NB4 (cell line): ENCODE data around the gene ITCH.

ENCODE experiments used
- MYC ChIP-seq: IDR thresholded peaks from 2 replicates; pipeline ENCODE4 v1.6.1; 2011; ENCODE audit warnings: low read depth, low read length
- POLR2A ChIP-seq: IDR thresholded peaks from 2 replicates; pipeline ENCODE4 v1.6.1; 2011; ENCODE audit warnings: mild to moderate bottlenecking; ENCODE audit not compliant: insufficient read length; ENCODE audit errors: extremely low read depth
- TF ChIP-seq, protein P1 (sequence below): IDR thresholded peaks from one replicate; pipeline ENCODE4 v1.5.1; 2012; ENCODE audit warnings: low read depth, low read length
- TF ChIP-seq, protein P2 (sequence below): IDR thresholded peaks from 2 replicates; pipeline ENCODE4 v1.6.1; 2011; ENCODE audit warnings: low read depth, low read length

DNA sequence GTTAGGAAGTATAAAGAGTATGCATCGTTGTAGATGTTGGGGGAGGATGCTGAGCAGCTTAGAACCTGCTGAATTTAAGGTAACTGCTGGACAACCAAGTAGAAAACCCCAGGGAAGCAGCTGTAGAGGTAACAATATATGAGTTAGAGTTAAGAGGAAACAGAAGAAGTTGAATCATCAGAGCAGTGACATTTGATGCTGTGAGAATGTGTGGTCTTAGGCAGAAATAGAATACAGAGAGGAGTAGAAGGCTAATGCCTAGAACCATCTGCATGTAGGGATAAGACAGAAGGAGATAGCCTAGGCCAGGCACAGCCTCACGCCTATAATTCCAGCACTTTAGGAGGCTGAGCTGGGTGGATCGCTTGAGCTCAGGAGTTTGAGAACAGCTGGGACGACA, 130.6 kb downstream of the ITCH start:
- TF ChIP-seq, protein P1, sequence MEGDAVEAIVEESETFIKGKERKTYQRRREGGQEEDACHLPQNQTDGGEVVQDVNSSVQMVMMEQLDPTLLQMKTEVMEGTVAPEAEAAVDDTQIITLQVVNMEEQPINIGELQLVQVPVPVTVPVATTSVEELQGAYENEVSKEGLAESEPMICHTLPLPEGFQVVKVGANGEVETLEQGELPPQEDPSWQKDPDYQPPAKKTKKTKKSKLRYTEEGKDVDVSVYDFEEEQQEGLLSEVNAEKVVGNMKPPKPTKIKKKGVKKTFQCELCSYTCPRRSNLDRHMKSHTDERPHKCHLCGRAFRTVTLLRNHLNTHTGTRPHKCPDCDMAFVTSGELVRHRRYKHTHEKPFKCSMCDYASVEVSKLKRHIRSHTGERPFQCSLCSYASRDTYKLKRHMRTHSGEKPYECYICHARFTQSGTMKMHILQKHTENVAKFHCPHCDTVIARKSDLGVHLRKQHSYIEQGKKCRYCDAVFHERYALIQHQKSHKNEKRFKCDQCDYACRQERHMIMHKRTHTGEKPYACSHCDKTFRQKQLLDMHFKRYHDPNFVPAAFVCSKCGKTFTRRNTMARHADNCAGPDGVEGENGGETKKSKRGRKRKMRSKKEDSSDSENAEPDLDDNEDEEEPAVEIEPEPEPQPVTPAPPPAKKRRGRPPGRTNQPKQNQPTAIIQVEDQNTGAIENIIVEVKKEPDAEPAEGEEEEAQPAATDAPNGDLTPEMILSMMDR: no peak
- TF ChIP-seq POLR2A (no peak), MYC (no peak)
- TF ChIP-seq, protein P2, sequence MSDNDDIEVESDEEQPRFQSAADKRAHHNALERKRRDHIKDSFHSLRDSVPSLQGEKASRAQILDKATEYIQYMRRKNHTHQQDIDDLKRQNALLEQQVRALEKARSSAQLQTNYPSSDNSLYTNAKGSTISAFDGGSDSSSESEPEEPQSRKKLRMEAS: no peak
